DOHH2 (cell line): ENCODE results near the gene HOXC9.

Source experiments
- H3F3A ChIP-seq: fragments of 200-600 bp; sonication (generic), shearing (Covaris generic); 2 replicates; pipeline ENCODE4 v1.6.0; 2016; ENCODE audit warnings: antibody characterized with exemption, mild to moderate bottlenecking; ENCODE audit not compliant: control insufficient read depth, insufficient read depth
- H3K27ac ChIP-seq: fragments of 200-600 bp; sonication (generic); 2 replicates; pipeline ENCODE4 v1.5.1; 2014; ENCODE audit warnings: low read depth, mild to moderate bottlenecking, low read length, moderate library complexity
- H3K27me3 ChIP-seq: fragments of 200-600 bp; sonication (generic); 2 replicates; pipeline ENCODE4 v1.6.1; 2014; ENCODE audit warnings: mild to moderate bottlenecking, low read length, mixed read lengths; ENCODE audit not compliant: control insufficient read depth
- H3K36me3 ChIP-seq: fragments of 200-600 bp; sonication (generic); 2 replicates; pipeline ENCODE4 v1.6.1; 2014; ENCODE audit warnings: mild to moderate bottlenecking, low read length, moderate library complexity, mixed read lengths; ENCODE audit not compliant: control insufficient read depth
- H3K4me1 ChIP-seq: fragments of 200-600 bp; sonication (generic); 2 replicates; pipeline ENCODE4 v1.6.1; 2014; ENCODE audit warnings: mild to moderate bottlenecking, low read length, mixed read lengths; ENCODE audit not compliant: control insufficient read depth
- H3K4me2 ChIP-seq: fragments of 200-600 bp; sonication (generic); 2 replicates; pipeline ENCODE4 v1.6.0; 2014; ENCODE audit warnings: mild to moderate bottlenecking, low read length, moderate library complexity
- H3K4me3 ChIP-seq: fragments of 200-600 bp; sonication (generic); 2 replicates; pipeline ENCODE4 v1.5.1; 2014; ENCODE audit warnings: mild to moderate bottlenecking, low read length, mixed read lengths
- H3K79me2 ChIP-seq: fragments of 200-600 bp; sonication (generic); 2 replicates; pipeline ENCODE4 v1.6.1; 2014; ENCODE audit warnings: mild to moderate bottlenecking, low read length, mixed read lengths; ENCODE audit not compliant: control insufficient read depth
- H3K9me2 ChIP-seq: fragments of 200-600 bp; sonication (generic); replicated peaks from 2 replicates; pipeline ENCODE4 v1.6.1; 2014; ENCODE audit warnings: mild to moderate bottlenecking, low read length, mixed read lengths; ENCODE audit not compliant: control insufficient read depth
- H3K9me3 ChIP-seq: fragments of 200-600 bp; sonication (generic); 2 replicates; pipeline ENCODE4 v1.6.1; 2014; ENCODE audit warnings: antibody characterized with exemption, low read length, mixed read lengths; ENCODE audit not compliant: control insufficient read depth, insufficient read depth
- H4K20me1 ChIP-seq: fragments of 200-600 bp; sonication (generic); 2 replicates; pipeline ENCODE4 v1.6.0; 2014; ENCODE audit warnings: low read depth, mild to moderate bottlenecking, antibody characterized with exemption, low read length, moderate library complexity; ENCODE audit not compliant: control insufficient read depth, insufficient read depth
- EZH2phosphoT487 ChIP-seq: fragments of 200-600 bp; sonication (generic); IDR thresholded peaks from 2 replicates; pipeline ENCODE4 v1.6.1; 2017; ENCODE audit warnings: borderline replicate concordance, mild to moderate bottlenecking, antibody characterized with exemption, low read length, moderate library complexity, mixed read lengths
- TF ChIP-seq, protein P1 (sequence below): fragments of 200-600 bp; sonication (generic); IDR thresholded peaks from one replicate; pipeline ENCODE4 v1.5.1; 2014; ENCODE audit warnings: antibody characterized with exemption, mild to moderate bottlenecking, low read depth, low read length; ENCODE audit not compliant: poor library complexity, severe bottlenecking

Gene HOXC9

DNA sequence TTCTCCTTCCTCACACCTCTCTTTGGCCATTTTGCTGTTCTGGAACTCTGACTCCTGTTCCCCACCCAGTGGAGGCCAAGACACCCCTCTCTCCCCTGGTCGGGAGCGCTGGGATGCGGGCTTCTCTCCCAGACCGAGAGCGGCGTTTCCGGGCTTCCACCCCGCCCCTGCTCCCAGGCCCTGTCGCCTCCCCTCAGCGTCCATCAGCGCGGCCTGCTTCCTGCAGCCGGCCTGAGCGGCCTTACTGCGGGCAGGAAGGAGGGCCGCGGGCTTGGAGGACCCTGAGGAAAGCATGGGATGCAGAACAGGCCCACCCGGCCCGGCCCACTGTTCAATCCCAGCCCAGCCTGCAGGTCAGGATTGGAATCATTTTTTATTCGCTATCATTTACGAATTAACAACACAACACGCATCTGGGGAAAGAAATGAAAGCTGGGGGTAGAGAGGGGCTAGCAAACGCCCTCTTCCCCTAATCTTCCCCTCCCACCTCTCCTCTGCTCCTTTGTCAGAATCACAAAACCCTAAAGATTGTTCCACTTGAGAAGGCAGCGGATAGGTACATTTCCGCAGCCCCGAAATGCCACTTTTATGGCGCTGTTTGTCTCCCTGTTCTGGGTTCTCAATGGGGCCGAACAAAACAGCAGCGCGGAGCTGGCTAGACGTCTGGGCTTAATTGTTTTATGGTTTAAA is 5.0 kb downstream of the HOXC9 start:
- H3F3A ChIP-seq = no peaks in the 10 kb centered on the region
- H3K4me1 ChIP-seq = peaks cover 20% of the 10 kb centered on the region
- H3K36me3 ChIP-seq = no peaks in the 10 kb centered on the region
- peak overlapping the region; percentile 61 for H3K4me3 ChIP-seq
- no peaks in the 10 kb centered on the region for H3K9me3 ChIP-seq
- H3K27me3 ChIP-seq = peaks cover 80% of the 10 kb centered on the region
- TF ChIP-seq EZH2phosphoT487 = no peak
- TF ChIP-seq, protein P1, sequence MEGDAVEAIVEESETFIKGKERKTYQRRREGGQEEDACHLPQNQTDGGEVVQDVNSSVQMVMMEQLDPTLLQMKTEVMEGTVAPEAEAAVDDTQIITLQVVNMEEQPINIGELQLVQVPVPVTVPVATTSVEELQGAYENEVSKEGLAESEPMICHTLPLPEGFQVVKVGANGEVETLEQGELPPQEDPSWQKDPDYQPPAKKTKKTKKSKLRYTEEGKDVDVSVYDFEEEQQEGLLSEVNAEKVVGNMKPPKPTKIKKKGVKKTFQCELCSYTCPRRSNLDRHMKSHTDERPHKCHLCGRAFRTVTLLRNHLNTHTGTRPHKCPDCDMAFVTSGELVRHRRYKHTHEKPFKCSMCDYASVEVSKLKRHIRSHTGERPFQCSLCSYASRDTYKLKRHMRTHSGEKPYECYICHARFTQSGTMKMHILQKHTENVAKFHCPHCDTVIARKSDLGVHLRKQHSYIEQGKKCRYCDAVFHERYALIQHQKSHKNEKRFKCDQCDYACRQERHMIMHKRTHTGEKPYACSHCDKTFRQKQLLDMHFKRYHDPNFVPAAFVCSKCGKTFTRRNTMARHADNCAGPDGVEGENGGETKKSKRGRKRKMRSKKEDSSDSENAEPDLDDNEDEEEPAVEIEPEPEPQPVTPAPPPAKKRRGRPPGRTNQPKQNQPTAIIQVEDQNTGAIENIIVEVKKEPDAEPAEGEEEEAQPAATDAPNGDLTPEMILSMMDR = no peak
- H3K4me2 ChIP-seq = peak overlapping the region; percentile 78
- no peaks in the 10 kb centered on the region for H3K9me2 ChIP-seq
- H3K79me2 ChIP-seq = no peaks in the 10 kb centered on the region
- no peak overlapping the region for H3K27ac ChIP-seq
- H4K20me1 ChIP-seq = no peaks in the 10 kb centered on the region

DNA sequence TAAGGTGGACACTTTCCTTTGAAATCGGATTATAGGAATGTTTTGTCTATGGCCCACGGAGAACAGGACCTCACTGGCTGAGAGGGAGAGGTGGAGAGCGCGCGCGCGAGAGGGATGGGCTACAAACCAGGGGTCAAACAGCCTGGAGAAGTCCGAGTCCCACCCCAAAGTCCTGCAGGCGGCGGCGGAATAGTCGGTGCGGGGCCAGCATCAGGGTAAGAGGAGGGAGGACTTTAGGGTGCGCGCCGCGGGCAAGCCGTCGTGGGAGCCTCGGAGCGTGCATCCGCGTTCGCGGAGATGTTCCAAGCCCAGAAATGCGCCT is 5.5 kb downstream of the HOXC9 start:
- Histone ChIP-seq H3K4me1 (peaks cover 20% of the 10 kb centered on the region), H3K9me3 (no peaks in the 10 kb centered on the region), H3K4me3 (peak overlapping the region; percentile 61), H3K27me3 (peaks cover 85% of the 10 kb centered on the region), H3F3A (no peaks in the 10 kb centered on the region), H3K9me2 (no peaks in the 10 kb centered on the region), H3K36me3 (no peaks in the 10 kb centered on the region), H4K20me1 (no peaks in the 10 kb centered on the region), H3K4me2 (peak overlapping the region; percentile 78), H3K79me2 (no peaks in the 10 kb centered on the region), H3K27ac (no peak overlapping the region)
- TF ChIP-seq, protein P1 = no peak
- TF ChIP-seq EZH2phosphoT487 = peak; percentile 95; the same call in 1 of the 2 replicates

DNA sequence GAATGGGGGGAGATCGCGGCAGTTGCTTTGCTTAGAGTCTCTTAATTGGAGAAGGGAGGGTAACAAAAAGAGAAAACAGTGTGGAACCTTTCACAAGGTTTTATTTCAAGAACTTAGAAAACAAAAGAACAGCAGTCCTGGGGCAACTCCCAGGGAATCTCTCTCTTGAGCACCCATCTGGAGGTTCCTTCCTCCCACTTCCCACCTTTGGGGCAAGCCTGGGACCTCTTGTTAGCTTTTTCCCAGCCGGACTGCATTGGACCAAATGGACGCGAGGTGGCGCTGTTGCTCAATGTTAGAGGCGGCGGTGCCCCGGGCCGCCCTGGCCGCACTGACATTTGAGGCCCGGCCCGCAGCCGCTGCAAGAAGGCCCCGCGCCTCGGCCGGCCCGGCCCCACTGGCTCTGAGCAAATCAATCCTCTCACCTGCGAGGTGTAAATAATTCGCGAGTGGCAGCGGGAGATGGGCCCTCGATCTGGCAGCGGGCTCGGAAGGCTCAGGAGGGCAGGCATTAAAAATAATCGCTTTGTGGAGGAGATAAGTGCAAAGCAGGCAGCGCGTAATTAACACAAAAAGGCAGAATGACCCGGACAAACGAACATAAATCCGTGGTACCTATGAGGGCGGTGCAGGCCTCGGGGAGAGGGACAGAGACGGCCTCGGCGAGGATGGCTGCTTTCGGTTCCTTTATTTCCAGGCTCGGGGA is 6.0 kb downstream of the HOXC9 start:
- Histone ChIP-seq H3F3A (no peaks in the 10 kb centered on the region), H3K9me2 (no peaks in the 10 kb centered on the region), H3K36me3 (no peaks in the 10 kb centered on the region), H4K20me1 (no peaks in the 10 kb centered on the region), H3K27ac (no peak overlapping the region), H3K79me2 (no peaks in the 10 kb centered on the region), H3K4me3 (peak overlapping the region; percentile 61), H3K4me1 (peaks cover 22% of the 10 kb centered on the region), H3K9me3 (no peaks in the 10 kb centered on the region), H3K27me3 (peaks cover 90% of the 10 kb centered on the region), H3K4me2 (peak overlapping the region; percentile 78)
- 0 out of 2 replicates have a peak, but pooled peaks have one; percentile 43 for TF ChIP-seq EZH2phosphoT487
- TF ChIP-seq, protein P1 = peak; percentile 96
